ENCODE data around the gene FOXL2. TPM values are rescaled to one million over a fixed set of nuclear protein-coding genes. Genes with fewer than 3 reads are reported as not detected.

FOXL2 gene
- polyA plus RNA-seq (ENCODE audit: insufficient read length in 4 of 4) = not detected

DNA sequence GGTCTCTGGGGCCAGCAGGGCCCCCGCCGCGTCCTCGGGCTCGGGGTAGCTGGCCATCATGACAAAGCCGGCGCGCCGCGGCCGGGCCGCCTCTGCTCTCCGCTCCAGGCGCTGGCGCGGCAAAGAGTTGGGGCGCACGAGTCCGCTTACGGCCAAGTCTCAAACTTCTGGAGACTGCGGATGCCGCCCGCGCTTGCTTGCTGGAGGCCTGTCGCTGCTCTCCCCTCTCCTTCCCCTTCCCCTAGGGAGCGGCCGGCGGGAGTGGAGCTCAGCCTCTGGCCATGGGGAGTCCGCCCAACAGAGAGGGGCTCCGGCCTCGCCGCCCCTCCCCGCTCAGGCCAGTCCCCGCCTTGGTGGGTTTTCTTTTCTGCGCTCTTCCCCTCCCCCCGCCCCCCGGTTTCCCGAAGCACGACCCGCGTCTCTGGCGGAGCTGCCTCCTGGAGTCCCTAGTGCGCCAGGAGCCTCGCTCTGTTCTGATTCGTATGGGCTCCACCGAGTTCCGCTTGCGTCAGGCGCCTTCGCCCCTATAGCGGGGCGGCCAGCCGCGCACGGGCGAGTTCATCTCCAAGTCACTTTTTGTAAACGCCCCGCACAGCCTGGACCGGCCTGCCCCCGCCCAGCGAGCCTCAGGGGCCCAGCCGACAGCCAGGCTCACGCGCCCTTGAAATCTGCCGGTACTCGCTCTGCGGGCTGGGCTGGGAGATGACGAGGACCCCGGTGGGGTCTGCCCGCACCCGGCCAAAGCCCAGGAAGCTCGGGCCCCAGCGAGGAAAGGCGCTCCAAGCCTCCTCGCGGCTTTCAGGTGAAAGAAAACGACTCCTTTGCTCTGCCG lies at the start of gene FOXL2, which contains the start of gene FOXL2NB:
FOXL2 (minus strand) TSS at position 475 of the 832 bp plus-strand sequence; CDS start at position 60, 415 bp downstream.
FOXL2NB (plus strand) TSS at position 555 of the 832 bp plus-strand sequence; CDS start at position 703, 148 bp downstream.
- no peak for DNase-seq (ENCODE audit: low read depth in 4 of 4, low spot score in 2 of 4)

DNA sequence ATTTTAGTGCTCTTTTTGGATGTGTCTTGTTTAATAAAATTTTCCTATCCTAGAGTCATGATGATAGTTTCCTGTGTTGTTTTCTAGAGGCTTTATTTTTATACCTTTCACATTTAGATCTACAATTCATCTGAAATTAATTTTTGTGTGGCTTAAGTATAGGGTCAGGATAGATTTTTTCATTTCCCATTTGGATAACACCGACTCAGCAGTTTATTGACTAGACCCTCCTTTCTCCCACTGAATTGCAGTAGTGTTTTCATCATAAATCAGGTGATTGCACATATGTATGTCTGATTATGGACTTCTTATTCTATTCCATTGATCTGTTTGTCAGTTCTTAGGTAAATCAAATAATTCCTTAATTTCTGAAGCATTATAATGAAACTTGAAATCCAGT lies 48.8 kb upstream of the FOXL2 start:
- DNase-seq (ENCODE audit: low read depth in 4 of 4, low spot score in 2 of 4) = no peak

DNA sequence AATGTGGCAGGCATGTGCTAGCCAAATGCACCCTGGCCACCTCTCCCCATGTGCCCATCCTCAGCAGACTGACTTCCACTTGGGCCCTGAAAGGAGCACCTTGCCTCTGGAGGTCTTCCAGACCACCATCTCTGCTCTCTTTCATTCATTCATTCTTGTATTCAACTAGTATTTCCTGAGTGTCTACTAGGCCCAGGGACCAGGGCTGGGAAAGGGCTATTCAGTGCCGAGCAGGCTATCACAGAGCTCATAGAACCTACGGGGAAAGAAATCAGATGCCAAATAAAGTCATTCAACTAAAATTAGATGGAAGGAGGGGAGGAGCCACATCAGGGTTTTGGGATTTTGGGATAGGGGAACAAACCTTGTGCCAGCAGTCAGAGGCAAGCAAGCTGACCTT lies 40.2 kb upstream of the FOXL2 start:
- DNase-seq (ENCODE audit: low read depth in 4 of 4, low spot score in 2 of 4) = no peak

GRCh38 chr3:138985932-138986331 lies 39.0 kb upstream of the FOXL2 start:
- DNase-seq (ENCODE audit: low read depth in 4 of 4, low spot score in 2 of 4) = peak in 1 of 4 donors; percentile 8

GRCh38 chr3:138984816-138985215 lies 37.9 kb upstream of the FOXL2 start:
- no peak for DNase-seq (ENCODE audit: low read depth in 4 of 4, low spot score in 2 of 4)

DNA sequence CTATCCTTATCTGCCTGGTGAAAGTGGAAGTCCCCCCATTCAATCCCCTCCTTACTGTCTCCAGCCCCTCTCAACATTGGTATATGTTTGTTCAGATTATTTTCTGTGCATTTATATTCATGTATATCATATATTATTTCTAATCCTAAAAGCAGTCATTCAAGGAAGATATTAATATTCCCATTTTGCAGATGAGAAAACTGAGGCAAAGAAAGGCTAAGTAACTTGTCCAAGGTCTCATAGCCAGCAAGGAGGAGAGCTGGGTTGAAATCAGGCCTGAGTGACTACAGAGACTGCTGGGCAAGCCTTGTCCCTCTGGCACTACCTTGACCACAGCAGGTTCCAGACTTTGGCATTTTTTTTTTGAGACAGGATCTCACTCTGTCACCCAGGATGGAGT lies 29.1 kb upstream of the FOXL2 start:
- no peak for DNase-seq (ENCODE audit: low read depth in 4 of 4, low spot score in 2 of 4)

DNA sequence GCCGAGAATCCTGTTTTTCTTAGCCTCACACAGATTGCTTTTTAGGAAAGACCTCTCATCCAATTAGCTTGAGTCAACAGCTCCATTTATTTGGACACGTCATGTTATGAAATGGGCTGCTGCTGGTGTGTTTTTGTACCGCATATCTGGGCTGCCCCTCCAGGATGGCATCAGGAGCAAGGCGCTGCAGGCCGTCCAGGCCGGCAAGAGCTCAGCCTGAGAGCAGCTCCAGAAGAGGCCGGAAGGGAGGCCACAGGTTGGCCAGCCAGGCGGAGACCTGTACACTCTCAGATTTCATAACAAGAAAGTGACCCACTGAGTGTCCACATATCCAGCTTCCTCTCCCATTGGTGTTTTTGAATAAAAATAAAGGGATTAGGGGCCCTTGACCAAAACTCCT lies 28.4 kb upstream of the FOXL2 start:
- DNase-seq (ENCODE audit: low read depth in 4 of 4, low spot score in 2 of 4) = no peak

DNA sequence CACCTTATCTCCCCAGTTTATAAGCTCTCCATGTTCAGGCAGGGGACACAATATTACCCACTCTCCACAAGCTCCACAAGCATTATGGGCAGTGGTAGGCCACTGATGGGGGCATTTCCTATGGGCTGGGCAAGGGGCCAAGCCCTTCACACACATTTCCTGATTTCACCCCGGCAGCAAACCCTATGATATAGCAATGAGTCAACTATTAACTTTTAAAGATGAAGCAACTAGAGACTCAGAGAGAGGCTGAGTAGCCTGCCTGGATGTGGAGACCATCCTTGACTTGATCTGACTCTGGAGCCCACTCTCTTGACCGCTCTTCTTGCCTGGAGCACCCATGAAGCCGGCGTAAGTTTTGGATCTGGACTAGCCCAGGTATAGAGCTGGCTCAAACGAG lies 27.5 kb upstream of the FOXL2 start:
- no peak for DNase-seq (ENCODE audit: low read depth in 4 of 4, low spot score in 2 of 4)

DNA sequence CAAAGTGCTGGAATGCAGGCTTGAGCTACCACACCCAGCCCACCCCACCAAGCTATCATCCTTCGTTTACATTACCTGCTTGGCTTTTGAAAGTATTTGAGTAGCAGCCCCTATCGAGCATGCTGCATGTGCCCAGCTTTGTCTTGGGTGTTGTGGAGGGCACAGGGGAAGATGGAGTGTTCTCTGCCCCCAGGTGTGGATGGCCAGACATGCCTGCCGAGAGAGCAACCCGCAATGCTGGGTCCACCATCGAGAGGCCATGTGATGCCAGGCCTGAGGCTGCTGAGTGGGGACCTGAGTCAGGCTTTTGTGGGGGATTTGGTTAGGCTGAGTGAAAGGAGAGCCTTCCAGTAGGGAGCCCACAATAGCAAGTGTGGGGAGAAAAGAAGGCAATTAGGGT lies 26.0 kb upstream of the FOXL2 start:
- DNase-seq (ENCODE audit: low read depth in 4 of 4, low spot score in 2 of 4) = no peak

DNA sequence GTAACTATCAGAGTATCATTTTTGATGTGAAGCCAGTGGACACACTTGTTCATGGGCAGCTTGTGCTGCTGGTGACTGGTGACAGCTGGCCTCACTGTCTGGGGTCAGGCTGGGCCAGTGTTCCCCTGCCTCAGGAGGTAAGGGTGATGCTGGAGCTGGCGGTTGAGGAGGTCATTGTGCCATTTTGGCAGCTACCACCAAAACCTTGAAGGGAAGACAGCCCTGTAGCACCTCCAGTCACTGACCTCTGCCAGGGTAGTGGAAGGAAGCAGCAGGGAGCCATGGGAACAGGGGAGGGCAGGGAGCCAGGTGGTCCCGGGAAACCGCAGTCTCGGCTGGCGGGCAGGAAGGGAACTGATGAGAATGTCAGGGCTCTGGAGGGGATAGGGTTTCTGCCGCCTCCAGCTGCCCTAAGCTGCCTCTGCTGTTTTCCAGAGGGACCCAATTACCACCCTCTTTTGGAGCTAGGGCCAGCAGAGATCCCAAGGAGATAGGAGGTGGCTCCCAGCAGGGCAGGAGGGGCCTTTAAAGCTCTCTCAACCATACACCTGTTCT lies 24.9 kb upstream of the FOXL2 start:
- DNase-seq (ENCODE audit: low read depth in 4 of 4, low spot score in 2 of 4) = no peak

- no peak for DNase-seq (ENCODE audit: low read depth in 4 of 4, low spot score in 2 of 4)
These were observed 18.0 kb upstream of the FOXL2 start for GRCh38 chr3:138964923-138965322.

GRCh38 chr3:138964264-138964663 lies 17.3 kb upstream of the FOXL2 start:
- no peak for DNase-seq (ENCODE audit: low read depth in 4 of 4, low spot score in 2 of 4)

DNA sequence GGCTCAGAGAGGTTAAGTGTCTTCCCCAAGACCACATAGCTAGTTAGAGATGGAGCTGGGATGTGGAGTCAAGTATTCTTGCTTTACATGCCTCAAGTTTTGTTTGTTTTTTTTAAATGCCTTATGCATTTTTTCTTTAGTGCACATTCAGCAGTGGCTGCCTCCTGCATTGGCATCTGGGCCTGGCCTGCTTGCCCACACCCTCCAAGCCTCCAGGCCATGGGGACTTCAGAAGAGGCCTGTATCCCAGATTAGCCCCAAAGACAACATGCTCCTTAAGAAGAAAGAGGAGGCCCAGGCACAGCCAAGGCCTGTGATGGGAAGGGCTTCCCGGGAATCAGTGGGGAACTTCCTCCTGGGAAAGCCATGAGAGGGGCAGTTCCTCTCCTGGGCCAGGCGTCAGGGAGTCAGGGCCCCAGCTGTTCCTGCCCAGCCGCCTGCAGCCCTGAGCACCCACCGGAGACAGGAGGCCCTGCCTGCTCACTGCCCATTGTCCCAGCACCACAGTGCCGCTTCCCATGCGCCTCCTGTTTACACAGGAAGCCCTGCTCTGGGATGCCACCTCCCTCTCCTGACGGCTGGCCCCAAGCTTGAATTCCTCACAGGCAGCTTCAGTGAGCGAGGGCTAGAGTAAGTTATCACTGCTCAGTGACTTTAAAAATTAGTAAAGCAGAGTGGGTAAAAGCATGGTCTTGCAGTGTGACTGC lies 16.1 kb upstream of the FOXL2 start:
- DNase-seq (ENCODE audit: low read depth in 4 of 4, low spot score in 2 of 4) = no peak

DNA sequence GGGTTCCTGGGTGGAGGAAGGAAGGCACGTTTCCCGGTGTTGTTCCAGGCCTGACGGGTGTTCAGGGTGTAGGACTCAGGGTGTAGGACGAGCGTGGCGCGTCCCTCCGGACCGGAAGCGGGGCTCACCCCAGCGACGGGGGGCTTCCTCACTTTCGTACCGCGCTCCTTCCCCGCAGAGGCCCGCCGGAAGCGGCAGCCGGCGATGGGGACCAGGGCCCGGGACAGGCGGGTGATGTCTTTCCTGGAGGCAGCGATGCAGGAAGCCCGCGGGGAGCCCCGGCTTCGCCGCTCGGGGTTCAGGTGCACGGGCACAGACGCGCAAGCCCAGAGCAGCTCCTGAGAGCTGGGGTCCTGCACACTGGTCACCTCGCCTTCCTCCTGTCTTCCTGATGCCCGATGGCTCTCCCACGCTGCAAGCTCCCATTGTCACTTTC lies 13.5 kb upstream of the FOXL2 start:
- DNase-seq (ENCODE audit: low read depth in 4 of 4, low spot score in 2 of 4) = no peak

DNA sequence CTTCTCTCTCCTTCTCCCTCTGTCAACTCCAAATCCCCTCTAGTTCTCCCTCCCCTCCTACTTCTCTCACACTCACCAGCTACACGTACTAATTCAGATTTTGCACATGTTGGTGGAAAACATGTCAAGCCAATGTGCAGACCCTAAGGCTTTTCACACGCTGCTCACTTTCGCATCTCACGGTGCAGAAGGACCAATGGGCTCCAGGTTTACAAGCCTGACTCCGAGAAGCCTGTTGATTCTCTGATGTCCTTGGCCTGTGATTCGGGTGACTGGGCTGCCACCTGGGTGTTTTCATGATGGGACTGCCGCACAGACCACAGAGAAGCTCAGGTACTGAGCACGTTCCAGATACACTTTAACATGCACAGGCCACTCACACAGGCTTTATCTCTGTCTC lies 3.8 kb upstream of the FOXL2 start:
- no peak for DNase-seq (ENCODE audit: low read depth in 4 of 4, low spot score in 2 of 4)

- no peak for DNase-seq (ENCODE audit: low read depth in 4 of 4, low spot score in 2 of 4)
These were observed 3.2 kb upstream of the FOXL2 start for GRCh38 chr3:138950006-138950644.

- DNase-seq (ENCODE audit: low read depth in 4 of 4, low spot score in 2 of 4) = no peak
These were observed 2.6 kb upstream of the FOXL2 start for GRCh38 chr3:138949445-138950005.

- no peak for DNase-seq (ENCODE audit: low read depth in 4 of 4, low spot score in 2 of 4)
These were observed 2.1 kb upstream of the FOXL2 start for GRCh38 chr3:138949002-138949418.

GRCh38 chr3:138948371-138949001 lies 1.5 kb upstream of the FOXL2 start:
- no peak for DNase-seq (ENCODE audit: low read depth in 4 of 4, low spot score in 2 of 4)

DNA sequence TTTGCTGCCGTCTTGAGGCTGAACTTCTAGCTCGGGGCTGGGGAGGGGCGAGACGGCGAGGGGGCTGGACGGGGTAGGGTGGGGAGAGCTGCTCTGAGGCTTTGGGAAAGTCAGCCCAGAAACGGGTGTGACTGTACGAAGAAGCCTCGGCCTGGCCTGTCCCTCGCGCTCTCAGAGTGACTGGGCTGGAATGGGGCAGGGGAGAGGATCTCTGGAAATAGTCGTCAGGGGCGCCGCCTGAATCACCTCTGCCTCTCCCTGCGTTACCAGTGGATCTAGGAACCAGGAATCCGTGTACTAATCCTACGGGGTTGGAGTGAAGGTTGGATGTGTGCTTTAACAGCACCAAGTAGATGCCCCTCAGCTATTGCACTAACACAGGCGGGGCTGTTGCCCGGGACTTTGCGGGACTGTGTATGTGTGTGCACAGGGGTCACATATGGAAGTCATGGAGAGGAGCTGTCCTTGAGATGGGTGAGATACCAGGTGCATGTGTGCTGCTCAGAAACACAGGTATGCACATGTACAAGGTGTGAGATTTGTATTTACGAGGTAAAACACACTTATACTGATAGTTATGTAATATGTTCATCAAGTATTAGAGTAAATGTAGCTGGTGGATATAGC lies 671 bp upstream of the FOXL2 start:
- no peak for DNase-seq (ENCODE audit: low read depth in 4 of 4, low spot score in 2 of 4)
